IMR-90 (cell line): ENCODE data around the gene KRTAP12-1. TPM values are rescaled to one million over a fixed set of nuclear protein-coding genes. Genes with fewer than 3 reads are reported as not detected.

Experiments used
- ATAC-seq: fragments of 200-7000 bp; cut with Tn5 transposase; 2 replicates; pipeline ENCODE4 v1.9.1; 2020; ENCODE audit warnings: low read depth, mild to moderate bottlenecking, moderate library complexity
- BruUV-seq: library from RNA; stranded (reverse); fragments of 400-500 nt; replicated peaks from 2 replicates; lab custom pipeline; 2021; lab: Mats Ljungman, UMichigan
- CTCF ChIA-PET: fragments of 300-600 bp; formaldehyde crosslinking; extraction: SDS; loops from one replicate; lab custom pipeline; 2021; ENCODE audit warnings: antibody characterized with exemption; lab: Yijun Ruan, JAX
- POLR2A ChIA-PET: fragments of 300-600 bp; sonication (Branson Sonifier 250); formaldehyde crosslinking; loops from one replicate; lab custom pipeline; 2022; ENCODE audit warnings: antibody characterized with exemption; ENCODE audit not compliant: unreplicated experiment; lab: Charles Lee
- DNase-seq: peaks from one replicate; pipeline ENCODE4 v3.0.0; 2013
- H2AFZ ChIP-seq: replicated peaks from 2 replicates; pipeline ENCODE3; 2013; ENCODE audit warnings: low read length, mild to moderate bottlenecking; ENCODE audit not compliant: poor library complexity
- H2AK5ac ChIP-seq: 2 replicates; pipeline ENCODE4 v1.6.1; 2013; ENCODE audit warnings: low read depth, low read length, inconsistent platforms
- H2AK9ac ChIP-seq: replicated peaks from 2 replicates; pipeline ENCODE3; 2013; ENCODE audit warnings: mild to moderate bottlenecking, low read depth, low read length, moderate library complexity; ENCODE audit not compliant: poor library complexity
- H2BK120ac ChIP-seq: 2 replicates; pipeline ENCODE4 v1.6.1; 2013; ENCODE audit warnings: low read depth, low read length, inconsistent platforms
- H2BK15ac ChIP-seq: 3 replicates; pipeline ENCODE4 v1.6.1; 2013; ENCODE audit warnings: low read depth, low read length, inconsistent platforms
- H2BK20ac ChIP-seq: 2 replicates; pipeline ENCODE4 v1.6.1; 2013; ENCODE audit warnings: low read depth, mild to moderate bottlenecking, inconsistent platforms, low read length, moderate library complexity
- H2BK5ac ChIP-seq: 2 replicates; pipeline ENCODE4 v1.6.1; 2013; ENCODE audit warnings: mild to moderate bottlenecking, low read depth, low read length, inconsistent platforms; ENCODE audit not compliant: poor library complexity, severe bottlenecking
- H3K14ac ChIP-seq: replicated peaks from 2 replicates; pipeline ENCODE4 v1.6.1; 2013; ENCODE audit warnings: low read depth, low read length, inconsistent platforms
- H3K18ac ChIP-seq: 2 replicates; pipeline ENCODE4 v1.6.1; 2013; ENCODE audit warnings: low read depth, low read length, control low read depth
- H3K23ac ChIP-seq: 2 replicates; pipeline ENCODE4 v1.6.1; 2013; ENCODE audit warnings: low read depth, low read length, inconsistent platforms
- H3K27ac ChIP-seq: 2 replicates; pipeline ENCODE4 v1.5.1; 2013; ENCODE audit warnings: mild to moderate bottlenecking, control low read depth, low read length; ENCODE audit not compliant: insufficient read depth
- H3K27me3 ChIP-seq: 2 replicates; pipeline ENCODE4 v1.6.1; 2013; ENCODE audit warnings: low read length; ENCODE audit not compliant: control insufficient read depth, insufficient read depth
- H3K36me3 ChIP-seq: 2 replicates; pipeline ENCODE4 v1.6.1; 2013; ENCODE audit warnings: low read length, mixed read lengths; ENCODE audit not compliant: control insufficient read depth, insufficient read depth
- H3K4ac ChIP-seq: 2 replicates; pipeline ENCODE4 v1.6.1; 2013; ENCODE audit warnings: low read depth, low read length, inconsistent platforms
- H3K4me1 ChIP-seq: 2 replicates; pipeline ENCODE4 v1.6.1; 2013; ENCODE audit warnings: low read length, mixed read lengths; ENCODE audit not compliant: control insufficient read depth, insufficient read depth
- H3K4me2 ChIP-seq: 2 replicates; pipeline ENCODE4 v1.6.1; 2013; ENCODE audit warnings: low read depth, mild to moderate bottlenecking, control low read depth, low read length, moderate library complexity
- H3K4me3 ChIP-seq: 2 replicates; pipeline ENCODE4 v1.5.1; 2013; ENCODE audit warnings: low read depth, mild to moderate bottlenecking, control low read depth, low read length, moderate library complexity; ENCODE audit not compliant: insufficient read depth
- H3K56ac ChIP-seq: 2 replicates; pipeline ENCODE4 v1.6.1; 2013; ENCODE audit warnings: low read length, inconsistent platforms; ENCODE audit not compliant: insufficient read depth; ENCODE audit errors: extremely low read depth
- H3K79me1 ChIP-seq, 2 experiments: 2 replicates each; pipeline ENCODE4 v1.6.1; 2013; ENCODE audit warnings: low read length in 2 of 2, inconsistent platforms in 1 of 2, low read depth in 1 of 2
- H3K9ac ChIP-seq: 2 replicates; pipeline ENCODE4 v1.6.1; 2013; ENCODE audit warnings: low read depth, low read length, control low read depth
- H3K9me1 ChIP-seq: 2 replicates; pipeline ENCODE4 v1.6.1; 2013; ENCODE audit warnings: low read length, inconsistent platforms; ENCODE audit not compliant: insufficient read depth
- H3K9me3 ChIP-seq: 2 replicates; pipeline ENCODE4 v1.6.1; 2013; ENCODE audit warnings: low read length; ENCODE audit not compliant: control insufficient read depth, insufficient read depth
- H4K20me1 ChIP-seq: 2 replicates; pipeline ENCODE4 v1.6.1; 2013; ENCODE audit warnings: low read length, inconsistent platforms; ENCODE audit not compliant: insufficient read depth
- H4K5ac ChIP-seq: 2 replicates; pipeline ENCODE4 v1.6.1; 2013; ENCODE audit warnings: mild to moderate bottlenecking, low read depth, low read length, control low read depth
- H4K8ac ChIP-seq, 2 experiments: 2 replicates each; pipeline ENCODE4 v1.6.1; 2013; ENCODE audit warnings: low read depth in 2 of 2, low read length in 2 of 2, control low read depth in 1 of 2, inconsistent platforms in 1 of 2
- H4K91ac ChIP-seq: 2 replicates; pipeline ENCODE4 v1.6.1; 2013; ENCODE audit warnings: low read depth, low read length, inconsistent platforms; ENCODE audit not compliant: insufficient read depth
- BHLHE40 ChIP-seq: fragments of 150-350 bp; IDR thresholded peaks from 2 replicates; pipeline ENCODE4 v1.6.1; 2016; ENCODE audit warnings: mild to moderate bottlenecking, low read depth, low read length
- CEBPB ChIP-seq: IDR thresholded peaks from 2 replicates; pipeline ENCODE4 v1.6.1; 2012; ENCODE audit warnings: low read depth, low read length, improper control_type of control experiment
- CHD1 ChIP-seq: IDR thresholded peaks from 2 replicates; pipeline ENCODE4 v1.6.1; 2012; ENCODE audit warnings: low read depth, low read length, improper control_type of control experiment
- FOS ChIP-seq: fragments of 150-350 bp; IDR thresholded peaks from 2 replicates; pipeline ENCODE4 v1.6.1; 2016; ENCODE audit warnings: low read depth, low read length
- MAFK ChIP-seq: IDR thresholded peaks from 2 replicates; pipeline ENCODE4 v1.6.1; 2012; ENCODE audit warnings: low read depth, low read length, improper control_type of control experiment
- MAZ ChIP-seq: IDR thresholded peaks from 2 replicates; pipeline ENCODE4 v1.6.1; 2012; ENCODE audit warnings: low read depth, mild to moderate bottlenecking, low read length, improper control_type of control experiment, moderate library complexity, borderline replicate concordance
- MXI1 ChIP-seq: IDR thresholded peaks from 2 replicates; pipeline ENCODE4 v1.6.1; 2012; ENCODE audit warnings: low read depth, mild to moderate bottlenecking, low read length, moderate library complexity, borderline replicate concordance
- NFE2L2 ChIP-seq: fragments of 150-350 bp; IDR thresholded peaks from 2 replicates; pipeline ENCODE4 v1.6.1; 2016; ENCODE audit warnings: low read depth, mild to moderate bottlenecking, low read length
- POLR2A ChIP-seq: IDR thresholded peaks from 2 replicates; pipeline ENCODE4 v1.6.1; 2012; ENCODE audit warnings: mild to moderate bottlenecking, low read depth, low read length
- RAD21 ChIP-seq: IDR thresholded peaks from 2 replicates; pipeline ENCODE4 v1.6.1; 2012; ENCODE audit warnings: low read length, improper control_type of control experiment
- RCOR1 ChIP-seq: IDR thresholded peaks from 2 replicates; pipeline ENCODE4 v1.6.1; 2012; ENCODE audit warnings: mild to moderate bottlenecking, low read length, improper control_type of control experiment; ENCODE audit not compliant: insufficient replicate concordance
- RFX5 ChIP-seq: IDR thresholded peaks from 2 replicates; pipeline ENCODE4 v1.8.0; 2012; ENCODE audit warnings: low read depth, mild to moderate bottlenecking, low read length, moderate library complexity
- SMC3 ChIP-seq: fragments of 150-350 bp; IDR thresholded peaks from 2 replicates; pipeline ENCODE4 v1.6.1; 2016; ENCODE audit warnings: low read depth, mild to moderate bottlenecking, antibody characterized with exemption, low read length, moderate library complexity
- WGBS, 2 experiments: methylation state at CpG; one replicate each; pipeline versions ENCODE4 v1.1.5 to v1.1.7; 2013; ENCODE audit warnings: missing lambda C conversion rate in 2 of 2; ENCODE audit not compliant: insufficient read length in 1 of 2; ENCODE audit errors: extremely low coverage in 2 of 2; 5-methylcytosine and 5-hydroxymethylcytosine counted together
- dilution Hi-C: fragments of 300-500 bp; cut with HindIII; formaldehyde crosslinking; loops from one replicate; pipeline ENCODE4 v1.14.3; 2018; ENCODE audit warnings: low sequenced_read_pairs; ENCODE audit not compliant: unreplicated experiment
- in situ Hi-C: fragments of 300-500 bp; cut with MboI; formaldehyde crosslinking; loops from 3 replicates; pipeline ENCODE4 v1.14.3; 2019; ENCODE audit warnings: low sequenced_read_pairs, inconsistent platforms, mixed read lengths
- intact Hi-C: fragments of 100-400 bp; cut with micrococcal nuclease; formaldehyde crosslinking; loops from 2 replicates; pipeline ENCODE4 v1.10.0; 2022
- polyA plus RNA-seq, 3 experiments: library from polyadenylated mRNA; depleted of rRNA; stranded (reverse); fragments of >200 nt; gene quantifications; 2 replicates each; pipeline ENCODE4 v1.2.3, GENCODE V29; 2012; ENCODE audit warnings: low replicate concordance in 1 of 3
- total RNA-seq: library from RNA; depleted of rRNA; stranded (reverse); fragments of >200 nt; gene quantifications from 2 replicates; pipeline ENCODE4 v1.2.3, GENCODE V29; 2012
- TF ChIP-seq, protein P1 (sequence below): fragments of 150-350 bp; IDR thresholded peaks from 2 replicates; pipeline ENCODE4 v1.6.1; 2016; ENCODE audit warnings: low read depth, mild to moderate bottlenecking, low read length, moderate library complexity, borderline replicate concordance
- TF ChIP-seq, protein P2 (sequence below): conservative IDR thresholded peaks from 2 replicates; pipeline ENCODE4 v1.5.1; 2012; ENCODE audit warnings: mild to moderate bottlenecking, low read depth, low read length, improper control_type of control experiment
- TF ChIP-seq, protein P3 (sequence below): fragments of 150-350 bp; IDR thresholded peaks from 2 replicates; pipeline ENCODE4 v1.6.1; 2017; ENCODE audit warnings: mild to moderate bottlenecking, antibody characterized with exemption, low read length, low read depth

Gene KRTAP12-1
- total and polyA plus RNA-seq, 2 of the 4 experiments (the other 2 are of a cell fraction) = not detected

DNA sequence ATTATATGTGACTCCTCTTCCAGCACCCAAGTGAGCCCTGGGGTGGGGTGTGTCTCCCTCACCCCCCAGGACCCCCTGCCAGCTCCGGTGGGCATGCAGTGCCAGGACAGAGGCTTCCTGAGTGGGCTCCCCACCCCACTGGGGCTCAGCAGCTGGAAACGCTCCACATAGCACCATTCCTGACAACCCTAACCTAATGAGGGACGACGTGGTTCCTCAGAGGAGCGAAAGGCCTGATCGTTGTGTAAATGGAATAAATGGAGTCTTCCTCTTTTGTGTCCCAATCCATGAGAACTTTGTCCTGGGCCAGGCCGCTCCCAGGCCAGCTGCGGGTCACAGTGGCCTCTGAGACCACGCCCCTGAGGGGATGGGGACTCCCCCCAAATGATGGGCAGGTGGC, 31.2 kb upstream of the KRTAP12-1 start:
- Histone ChIP-seq H3K56ac (no peak overlapping the region), H3K14ac (no peak overlapping the region), H3K4me1 (peaks cover 1% of the 10 kb centered on the region; the same call in 1 of the 2 replicates), H3K36me3 (no peaks in the 10 kb centered on the region), H4K20me1 (no peaks in the 10 kb centered on the region), H3K9ac (no peak overlapping the region), H2BK120ac (no peak overlapping the region), H4K5ac (no peak overlapping the region), H4K8ac (no peak overlapping the region), H3K4me3 (no peak overlapping the region), H2BK20ac (no peak overlapping the region), H3K4me2 (no peak overlapping the region), H4K91ac (no peak overlapping the region), H2BK15ac (no peak overlapping the region), H2BK5ac (no peak overlapping the region), H3K9me1 (no peaks in the 10 kb centered on the region), H3K9me3 (no peaks in the 10 kb centered on the region), H2AK5ac (no peak overlapping the region), H2AK9ac (no peak overlapping the region), H2AFZ (no peak overlapping the region), H3K4ac (no peak overlapping the region), H3K23ac (no peak overlapping the region), H3K79me1 (no peaks in the 10 kb centered on the region), H3K18ac (no peak overlapping the region), H3K27ac (no peak overlapping the region), H3K27me3 (peaks cover 71% of the 10 kb centered on the region)
- TF ChIP-seq, protein P1, sequence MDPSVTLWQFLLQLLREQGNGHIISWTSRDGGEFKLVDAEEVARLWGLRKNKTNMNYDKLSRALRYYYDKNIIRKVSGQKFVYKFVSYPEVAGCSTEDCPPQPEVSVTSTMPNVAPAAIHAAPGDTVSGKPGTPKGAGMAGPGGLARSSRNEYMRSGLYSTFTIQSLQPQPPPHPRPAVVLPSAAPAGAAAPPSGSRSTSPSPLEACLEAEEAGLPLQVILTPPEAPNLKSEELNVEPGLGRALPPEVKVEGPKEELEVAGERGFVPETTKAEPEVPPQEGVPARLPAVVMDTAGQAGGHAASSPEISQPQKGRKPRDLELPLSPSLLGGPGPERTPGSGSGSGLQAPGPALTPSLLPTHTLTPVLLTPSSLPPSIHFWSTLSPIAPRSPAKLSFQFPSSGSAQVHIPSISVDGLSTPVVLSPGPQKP = no peak
- TF ChIP-seq FOS = no peak
- no peak for TF ChIP-seq MAZ
- TF ChIP-seq, protein P2, sequence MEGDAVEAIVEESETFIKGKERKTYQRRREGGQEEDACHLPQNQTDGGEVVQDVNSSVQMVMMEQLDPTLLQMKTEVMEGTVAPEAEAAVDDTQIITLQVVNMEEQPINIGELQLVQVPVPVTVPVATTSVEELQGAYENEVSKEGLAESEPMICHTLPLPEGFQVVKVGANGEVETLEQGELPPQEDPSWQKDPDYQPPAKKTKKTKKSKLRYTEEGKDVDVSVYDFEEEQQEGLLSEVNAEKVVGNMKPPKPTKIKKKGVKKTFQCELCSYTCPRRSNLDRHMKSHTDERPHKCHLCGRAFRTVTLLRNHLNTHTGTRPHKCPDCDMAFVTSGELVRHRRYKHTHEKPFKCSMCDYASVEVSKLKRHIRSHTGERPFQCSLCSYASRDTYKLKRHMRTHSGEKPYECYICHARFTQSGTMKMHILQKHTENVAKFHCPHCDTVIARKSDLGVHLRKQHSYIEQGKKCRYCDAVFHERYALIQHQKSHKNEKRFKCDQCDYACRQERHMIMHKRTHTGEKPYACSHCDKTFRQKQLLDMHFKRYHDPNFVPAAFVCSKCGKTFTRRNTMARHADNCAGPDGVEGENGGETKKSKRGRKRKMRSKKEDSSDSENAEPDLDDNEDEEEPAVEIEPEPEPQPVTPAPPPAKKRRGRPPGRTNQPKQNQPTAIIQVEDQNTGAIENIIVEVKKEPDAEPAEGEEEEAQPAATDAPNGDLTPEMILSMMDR = no peak
- TF ChIP-seq CHD1 = no peak
- TF ChIP-seq CEBPB = no peak
- TF ChIP-seq NFE2L2 = no peak
- no peak for TF ChIP-seq RFX5
- no peak for TF ChIP-seq RCOR1
- TF ChIP-seq RAD21 = no peak
- TF ChIP-seq SMC3 = no peak
- TF ChIP-seq, protein P3, sequence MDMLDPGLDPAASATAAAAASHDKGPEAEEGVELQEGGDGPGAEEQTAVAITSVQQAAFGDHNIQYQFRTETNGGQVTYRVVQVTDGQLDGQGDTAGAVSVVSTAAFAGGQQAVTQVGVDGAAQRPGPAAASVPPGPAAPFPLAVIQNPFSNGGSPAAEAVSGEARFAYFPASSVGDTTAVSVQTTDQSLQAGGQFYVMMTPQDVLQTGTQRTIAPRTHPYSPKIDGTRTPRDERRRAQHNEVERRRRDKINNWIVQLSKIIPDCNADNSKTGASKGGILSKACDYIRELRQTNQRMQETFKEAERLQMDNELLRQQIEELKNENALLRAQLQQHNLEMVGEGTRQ = no peak
- TF ChIP-seq BHLHE40 = no peak
- no peak for TF ChIP-seq MXI1
- TF ChIP-seq MAFK = no peak
- no peak for TF ChIP-seq POLR2A
- intact Hi-C loops = loop anchor here (10.0 kb wide), 1 partner anchor 58 kb away; the partner anchor contains the start of genes KRTAP12-3 and KRTAP12-4
- dilution Hi-C loops = no loop called here
- DNase-seq = no peak
- in situ Hi-C loops = no loop called here
- ATAC-seq = no peak
- BruUV-seq = no TSS peak
- ChIA-PET POLR2A (no interaction called here), CTCF (interaction anchor here (0.6 kb wide), 1 partner anchor 361 kb away, joined by 3 read pairs; no protein-coding TSS in a partner anchor)
- no CpG with 5 or more reads among the region's 9 CpGs for WGBS, 2 experiments
